ENCODE results near the gene TRUB2. TPM values are rescaled to one million over a fixed set of nuclear protein-coding genes. Genes with fewer than 3 reads are reported as not detected.

The TRUB2 gene
- total and polyA plus RNA-seq, 2 of the 8 experiments (the other 6 are each of a cell fraction or from before 2014, with no cell fraction given), result 20.7 to 37.8 TPM

DNA sequence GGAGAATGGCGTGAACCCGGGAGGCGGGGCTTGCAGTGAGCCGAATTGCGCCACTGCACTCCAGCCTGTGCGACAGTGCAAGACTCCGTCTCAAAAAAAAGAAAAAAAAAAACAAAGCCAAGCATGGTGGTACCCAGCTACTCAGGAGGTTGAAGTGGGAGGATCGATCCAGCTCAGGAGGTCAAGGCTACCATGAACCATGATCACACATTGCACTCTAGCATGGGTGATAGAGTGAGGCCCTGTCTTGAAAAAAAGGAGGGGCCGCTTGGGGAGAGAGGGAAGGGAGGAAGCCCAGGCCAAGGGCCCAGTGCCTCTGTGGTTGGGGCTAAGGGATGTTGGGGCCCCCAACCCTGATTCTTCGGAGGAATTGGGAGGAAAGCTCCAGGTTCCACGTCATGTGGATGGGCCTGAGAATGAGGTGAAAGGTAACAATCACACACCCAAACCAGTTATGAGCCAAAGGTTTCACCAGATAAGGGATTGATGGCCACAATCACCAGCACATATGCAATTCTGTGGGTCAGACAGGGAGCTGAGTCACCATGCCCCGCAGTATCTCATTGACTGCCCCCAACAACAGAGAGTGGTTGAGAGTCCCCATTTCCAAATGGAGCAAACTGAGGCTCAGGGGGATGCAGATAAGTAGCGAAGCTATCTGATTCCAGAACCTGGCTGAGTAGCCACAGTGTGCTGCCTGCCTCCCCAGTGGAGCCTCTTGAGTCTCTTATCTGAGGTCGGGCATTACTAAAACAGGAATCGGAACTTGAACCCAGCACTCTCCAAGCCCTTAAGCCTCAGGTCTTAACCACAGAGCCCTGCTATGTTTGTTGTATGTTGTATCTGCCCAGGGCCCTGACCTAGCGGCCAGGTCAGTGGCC is 25.7 kb downstream of the TRUB2 start:
- Histone ChIP-seq H3K4me1 (replicated peaks in 1 of 4; ENCODE audit: control insufficient read depth in 3 of 4, insufficient read depth in 4 of 4, low read length in 3 of 4) (no peaks in the 10 kb centered on the region), H3K18ac (ENCODE audit: extremely low read depth, low read length) (no peak overlapping the region), H3K27me3 (replicated peaks in 1 of 4; ENCODE audit: control insufficient read depth in 3 of 4, extremely low read depth in 1 of 4, insufficient read depth in 3 of 4, low read length in 3 of 4) (no peaks in the 10 kb centered on the region), H3K56ac (replicated peaks; ENCODE audit: insufficient read length, low read depth, low read length) (no peak overlapping the region), H2BK12ac (ENCODE audit: low read depth, low read length) (no peak overlapping the region), H3K9ac (replicated peaks in 1 of 4; ENCODE audit: extremely low read depth in 1 of 4, low read depth in 3 of 4, low read length in 3 of 4) (no peak overlapping the region), H3K4me3 (ENCODE audit: extremely low read depth in 1 of 4, insufficient read depth in 2 of 4, low read depth in 3 of 4, low read length in 4 of 4) (no peak overlapping the region), H3K79me2 (ENCODE audit: control insufficient read depth in 1 of 2, insufficient read depth in 2 of 2, low read length in 2 of 2) (no peaks in the 10 kb centered on the region), H4K5ac (ENCODE audit: insufficient read length, low read depth, low read length) (no peak overlapping the region), H2BK20ac (ENCODE audit: low read length) (no peak overlapping the region), H3K23ac (ENCODE audit: insufficient read length) (no peak overlapping the region), H4K8ac (ENCODE audit: extremely low read depth, insufficient read depth, low read length) (no peak overlapping the region), H3K9me3 (ENCODE audit: insufficient read depth in 2 of 2, low read depth in 1 of 2, low read length in 1 of 2) (no peaks in the 10 kb centered on the region), H3K4me2 (ENCODE audit: insufficient read depth in 1 of 2, low read depth in 2 of 2, low read length in 2 of 2) (no peak overlapping the region), H2BK120ac (replicated peaks; ENCODE audit: low read depth, low read length) (no peak overlapping the region), H3K79me1 (ENCODE audit: low read depth, low read length) (no peaks in the 10 kb centered on the region), H4K91ac (replicated peaks; ENCODE audit: insufficient read length, low read length) (no peak overlapping the region), H2AFZ (ENCODE audit: low read length) (no peak overlapping the region), H3K23me2 (ENCODE audit: low read depth, low read length) (no peaks in the 10 kb centered on the region), H3K27ac (ENCODE audit: low read depth, low read length) (no peak overlapping the region), H3K4ac (replicated peaks; ENCODE audit: insufficient read length, low read depth, low read length) (no peak overlapping the region), H2BK5ac (ENCODE audit: low read depth, low read length) (no peak overlapping the region), H2BK15ac (ENCODE audit: low read length) (no peak overlapping the region; the same call in 1 of the 2 replicates), H3K36me3 (ENCODE audit: control insufficient read depth in 2 of 4, insufficient read depth in 4 of 4, low read length in 3 of 4) (no peaks in the 10 kb centered on the region), H3K14ac (ENCODE audit: insufficient read length) (no peak overlapping the region), H2AK5ac (ENCODE audit: low read depth, low read length) (no peak overlapping the region), H4K20me1 (replicated peaks in 1 of 2; ENCODE audit: control insufficient read depth in 1 of 2, insufficient read depth in 2 of 2, low read length in 2 of 2) (peaks cover 1 to 3% of the 10 kb centered on the region in 2 experiments)
- FAIRE-seq, result no peak
- no peak for DNase-seq (ENCODE audit: low read depth in 1 of 2, low spot score in 2 of 2)
- CTCF ChIA-PET (ENCODE audit: partially characterized antibody), result interaction anchor here (0.8 to 8.1 kb wide), 16 partner anchors 8 to 124 kb away, joined by 3 to 88 read pairs (median 11); partner anchors contain the start of gene CERCAM
- WGBS, 2 experiments (ENCODE audit: extremely low coverage in 1 of 2, insufficient coverage in 1 of 2, insufficient read length in 1 of 2, insufficient replicate concordance in 2 of 2, low coverage in 1 of 2, low lambda C conversion rate in 2 of 2, missing lambda C conversion rate in 1 of 2), result 90% methylated on average over 15 of the region's 16 CpGs; no CpG with 5 or more reads in 1 of the 2 experiments
- POLR2A ChIA-PET (ENCODE audit: partially characterized antibody), result interaction anchor here (0.9 to 2.7 kb wide), 4 partner anchors 9 to 39 kb away, joined by 3 to 9 read pairs (median 8); no protein-coding TSS in a partner anchor
- TF ChIP-seq CHD1 (IDR thresholded peaks at IDR 0.05; ENCODE audit: low read depth, low read length), result no peak
- TF ChIP-seq JUND (IDR thresholded peaks at IDR 0.05; ENCODE audit: low read length), result no peak
- TF ChIP-seq SIN3A (conservative IDR thresholded peaks at IDR 0.05 in 1 of 2, IDR thresholded peaks at IDR 0.05 in 1 of 2; ENCODE audit: low read depth in 1 of 2, low read length in 2 of 2), result no peak
- no peak for TF ChIP-seq EP300 (IDR thresholded peaks at IDR 0.05; ENCODE audit: borderline replicate concordance in 1 of 2, low read depth in 2 of 2, low read length in 2 of 2)
- TF ChIP-seq MAFK (IDR thresholded peaks at IDR 0.05; ENCODE audit: low read depth, low read length), result no peak
- TF ChIP-seq, protein P1, sequence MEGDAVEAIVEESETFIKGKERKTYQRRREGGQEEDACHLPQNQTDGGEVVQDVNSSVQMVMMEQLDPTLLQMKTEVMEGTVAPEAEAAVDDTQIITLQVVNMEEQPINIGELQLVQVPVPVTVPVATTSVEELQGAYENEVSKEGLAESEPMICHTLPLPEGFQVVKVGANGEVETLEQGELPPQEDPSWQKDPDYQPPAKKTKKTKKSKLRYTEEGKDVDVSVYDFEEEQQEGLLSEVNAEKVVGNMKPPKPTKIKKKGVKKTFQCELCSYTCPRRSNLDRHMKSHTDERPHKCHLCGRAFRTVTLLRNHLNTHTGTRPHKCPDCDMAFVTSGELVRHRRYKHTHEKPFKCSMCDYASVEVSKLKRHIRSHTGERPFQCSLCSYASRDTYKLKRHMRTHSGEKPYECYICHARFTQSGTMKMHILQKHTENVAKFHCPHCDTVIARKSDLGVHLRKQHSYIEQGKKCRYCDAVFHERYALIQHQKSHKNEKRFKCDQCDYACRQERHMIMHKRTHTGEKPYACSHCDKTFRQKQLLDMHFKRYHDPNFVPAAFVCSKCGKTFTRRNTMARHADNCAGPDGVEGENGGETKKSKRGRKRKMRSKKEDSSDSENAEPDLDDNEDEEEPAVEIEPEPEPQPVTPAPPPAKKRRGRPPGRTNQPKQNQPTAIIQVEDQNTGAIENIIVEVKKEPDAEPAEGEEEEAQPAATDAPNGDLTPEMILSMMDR (IDR thresholded peaks at IDR 0.05; ENCODE audit: control extremely low read depth in 1 of 3, insufficient read depth in 1 of 3, low read depth in 1 of 3, low read length in 3 of 3), result no peak
- TF ChIP-seq POLR2A (IDR thresholded peaks at IDR 0.05; ENCODE audit: control extremely low read depth in 1 of 2, low read depth in 2 of 2, low read length in 2 of 2), result no peak
- TF ChIP-seq RAD21 (IDR thresholded peaks at IDR 0.05 in 1 of 2, conservative IDR thresholded peaks at IDR 0.05 in 1 of 2; ENCODE audit: low read depth in 2 of 2, low read length in 2 of 2), result no peak
